Measurements from ENCODE around the gene CDKL1. TPM values are rescaled to one million over a fixed set of nuclear protein-coding genes. Genes with fewer than 3 reads are reported as not detected.
A peak's percentile ranks its signal among the peaks of the same experiment; 100 is the strongest.

The CDKL1 gene
- total RNA-seq, 1 donor from 2014 or later = 5.0 TPM

- Mint-ChIP-seq H3K4me1 (ENCODE audit: low read depth) (peaks cover 10% of the 10 kb centered on the region), H3K27me3 (ENCODE audit: low read depth) (peaks cover 17% of the 10 kb centered on the region), H3K4me3 (ENCODE audit: low read depth) (no peak overlapping the region), H3K27ac (no peak overlapping the region), H3K36me3 (ENCODE audit: low read depth) (no peaks in the 10 kb centered on the region), H3K9me3 (no peaks in the 10 kb centered on the region)
- intact Hi-C loops (cut with micrococcal nuclease) = no loop called here
- DNase-seq (ENCODE audit: low spot score) = no peak
These were observed 3.8 kb upstream of the CDKL1 start for GRCh38 chr14:50400461-50400860.

GRCh38 chr14:50399251-50400032 lies 2.8 kb upstream of the CDKL1 start:
- no peak overlapping the region for H3K27ac Mint-ChIP-seq
- intact Hi-C loops (cut with micrococcal nuclease) = loop anchor here (5.0 kb wide), 1 partner anchor 57 kb away; no protein-coding TSS in a partner anchor
- H3K27me3 Mint-ChIP-seq (ENCODE audit: low read depth) = peaks cover 21% of the 10 kb centered on the region
- no peaks in the 10 kb centered on the region for H3K9me3 Mint-ChIP-seq
- H3K4me1 Mint-ChIP-seq (ENCODE audit: low read depth) = peaks cover 10% of the 10 kb centered on the region
- no peak overlapping the region for H3K4me3 Mint-ChIP-seq (ENCODE audit: low read depth)
- DNase-seq (ENCODE audit: low spot score) = no peak
- no peaks in the 10 kb centered on the region for H3K36me3 Mint-ChIP-seq (ENCODE audit: low read depth)

GRCh38 chr14:50398189-50398580 lies 1.5 kb upstream of the CDKL1 start:
- H3K9me3 Mint-ChIP-seq = no peaks in the 10 kb centered on the region

GRCh38 chr14:50397390-50398188 lies 908 bp upstream of the CDKL1 start:
- no peaks in the 10 kb centered on the region for H3K36me3 Mint-ChIP-seq (ENCODE audit: low read depth)

More at GRCh38 chr14:50398189-50398580, 1.5 kb upstream of the CDKL1 start:
- intact Hi-C loops (cut with micrococcal nuclease) = loop anchor here (5.0 kb wide), 1 partner anchor 56 kb away; no protein-coding TSS in a partner anchor
- Mint-ChIP-seq H3K4me1 (ENCODE audit: low read depth) (peaks cover 10% of the 10 kb centered on the region), H3K4me3 (ENCODE audit: low read depth) (no peak overlapping the region), H3K27ac (no peak overlapping the region), H3K27me3 (ENCODE audit: low read depth) (peaks cover 28% of the 10 kb centered on the region), H3K36me3 (ENCODE audit: low read depth) (no peaks in the 10 kb centered on the region)
- DNase-seq (ENCODE audit: low spot score) = no peak

GRCh38 chr14:50395448-50395847 lies 1.2 kb downstream of the CDKL1 start:
- intact Hi-C loops (cut with micrococcal nuclease) = loop anchor here (5.0 kb wide), 1 partner anchor 53 kb away; no protein-coding TSS in a partner anchor
- H3K9me3 Mint-ChIP-seq = no peaks in the 10 kb centered on the region

More at GRCh38 chr14:50397390-50398188, 908 bp upstream of the CDKL1 start:
- no peaks in the 10 kb centered on the region for H3K9me3 Mint-ChIP-seq
- peak overlapping the region; percentile 46 for H3K4me3 Mint-ChIP-seq (ENCODE audit: low read depth)
- H3K4me1 Mint-ChIP-seq (ENCODE audit: low read depth) = peaks cover 10% of the 10 kb centered on the region
- H3K27me3 Mint-ChIP-seq (ENCODE audit: low read depth) = peaks cover 33% of the 10 kb centered on the region
- DNase-seq (ENCODE audit: low spot score) = no peak
- H3K27ac Mint-ChIP-seq = no peak overlapping the region
- intact Hi-C loops (cut with micrococcal nuclease) = loop anchor here (2.0 to 5.0 kb wide), 4 partner anchors 35 to 135 kb away; partner anchors contain the start of gene MAP4K5

GRCh38 chr14:50394713-50395112 lies 2.0 kb downstream of the CDKL1 start:
- intact Hi-C loops (cut with micrococcal nuclease) = loop anchor here (5.0 kb wide), 1 partner anchor 52 kb away; no protein-coding TSS in a partner anchor
- Mint-ChIP-seq H3K36me3 (ENCODE audit: low read depth) (no peaks in the 10 kb centered on the region), H3K9me3 (no peaks in the 10 kb centered on the region), H3K27ac (no peak overlapping the region), H3K27me3 (ENCODE audit: low read depth) (peaks cover 37% of the 10 kb centered on the region), H3K4me1 (ENCODE audit: low read depth) (peaks cover 10% of the 10 kb centered on the region), H3K4me3 (ENCODE audit: low read depth) (no peak overlapping the region)
- DNase-seq (ENCODE audit: low spot score) = no peak

More at GRCh38 chr14:50395448-50395847, 1.2 kb downstream of the CDKL1 start:
- Mint-ChIP-seq H3K36me3 (ENCODE audit: low read depth) (no peaks in the 10 kb centered on the region), H3K4me1 (ENCODE audit: low read depth) (peaks cover 10% of the 10 kb centered on the region), H3K27ac (no peak overlapping the region), H3K27me3 (ENCODE audit: low read depth) (peaks cover 37% of the 10 kb centered on the region), H3K4me3 (ENCODE audit: low read depth) (peak overlapping the region; percentile 72)
- DNase-seq (ENCODE audit: low spot score) = no peak

- Mint-ChIP-seq H3K4me1 (ENCODE audit: low read depth) (no peaks in the 10 kb centered on the region), H3K27me3 (ENCODE audit: low read depth) (peaks cover 24% of the 10 kb centered on the region), H3K9me3 (no peaks in the 10 kb centered on the region), H3K4me3 (ENCODE audit: low read depth) (no peak overlapping the region), H3K27ac (no peak overlapping the region), H3K36me3 (ENCODE audit: low read depth) (no peaks in the 10 kb centered on the region)
- intact Hi-C loops (cut with micrococcal nuclease) = no loop called here
- no peak for DNase-seq (ENCODE audit: low spot score)
These were observed 6.8 kb downstream of the CDKL1 start for GRCh38 chr14:50389668-50390441.

GRCh38 chr14:50388256-50388931 lies 8.3 kb downstream of the CDKL1 start:
- no peaks in the 10 kb centered on the region for H3K4me1 Mint-ChIP-seq (ENCODE audit: low read depth)
- intact Hi-C loops (cut with micrococcal nuclease) = no loop called here
- peaks cover 14% of the 10 kb centered on the region for H3K27me3 Mint-ChIP-seq (ENCODE audit: low read depth)

GRCh38 chr14:50387548-50387947 lies 9.1 kb downstream of the CDKL1 start:
- Mint-ChIP-seq H3K27me3 (ENCODE audit: low read depth) (peaks cover 7% of the 10 kb centered on the region), H3K4me3 (ENCODE audit: low read depth) (no peak overlapping the region), H3K4me1 (ENCODE audit: low read depth) (no peaks in the 10 kb centered on the region), H3K27ac (no peak overlapping the region), H3K36me3 (ENCODE audit: low read depth) (no peaks in the 10 kb centered on the region), H3K9me3 (no peaks in the 10 kb centered on the region)
- intact Hi-C loops (cut with micrococcal nuclease) = no loop called here
- DNase-seq (ENCODE audit: low spot score) = no peak

More at GRCh38 chr14:50388256-50388931, 8.3 kb downstream of the CDKL1 start:
- Mint-ChIP-seq H3K27ac (no peak overlapping the region), H3K9me3 (no peaks in the 10 kb centered on the region), H3K4me3 (ENCODE audit: low read depth) (no peak overlapping the region), H3K36me3 (ENCODE audit: low read depth) (no peaks in the 10 kb centered on the region)
- DNase-seq (ENCODE audit: low spot score) = no peak

GRCh38 chr14:50383618-50384225 lies 13.0 kb downstream of the CDKL1 start:
- no peaks in the 10 kb centered on the region for H3K9me3 Mint-ChIP-seq
- no peak overlapping the region for H3K27ac Mint-ChIP-seq
- DNase-seq (ENCODE audit: low spot score) = no peak
- H3K4me3 Mint-ChIP-seq (ENCODE audit: low read depth) = no peak overlapping the region
- H3K4me1 Mint-ChIP-seq (ENCODE audit: low read depth) = no peaks in the 10 kb centered on the region
- no peaks in the 10 kb centered on the region for H3K36me3 Mint-ChIP-seq (ENCODE audit: low read depth)
- peaks cover 4% of the 10 kb centered on the region for H3K27me3 Mint-ChIP-seq (ENCODE audit: low read depth)
- intact Hi-C loops (cut with micrococcal nuclease) = no loop called here

- Mint-ChIP-seq H3K36me3 (ENCODE audit: low read depth) (no peaks in the 10 kb centered on the region), H3K4me3 (ENCODE audit: low read depth) (no peak overlapping the region), H3K9me3 (no peaks in the 10 kb centered on the region), H3K27ac (no peak overlapping the region), H3K4me1 (ENCODE audit: low read depth) (no peaks in the 10 kb centered on the region), H3K27me3 (ENCODE audit: low read depth) (peaks cover 2% of the 10 kb centered on the region)
- no peak for DNase-seq (ENCODE audit: low spot score)
- intact Hi-C loops (cut with micrococcal nuclease) = no loop called here
These were observed 14.8 kb downstream of the CDKL1 start for GRCh38 chr14:50381823-50382287.
